Brain pericyte (primary cell): Measurements from ENCODE around the gene DLG2.
"Not testable (repeated sequence)": the region's sequence is repeated elsewhere in the genome, so short reads cannot be mapped to it uniquely, and the experiment has no call there.

Source experiments
- DNase-seq: peaks from one replicate; pipeline ENCODE4 v3.0.0-alpha.2; 2012; ENCODE audit warnings: low read depth, low spot score

Gene DLG2

GRCh38 chr11:83813296-83813695 is 1813.8 kb downstream of the DLG2 start:
- no peak for DNase-seq

- no peak for DNase-seq
These were observed 1817.9 kb downstream of the DLG2 start for GRCh38 chr11:83809274-83809673.

GRCh38 chr11:83801799-83802198 is 1825.3 kb downstream of the DLG2 start:
- DNase-seq = no peak

- DNase-seq = no peak
These were observed 1833.8 kb downstream of the DLG2 start for GRCh38 chr11:83793310-83793709.

GRCh38 chr11:83791557-83791956 is 1835.6 kb downstream of the DLG2 start:
- DNase-seq = no peak

GRCh38 chr11:83785942-83786341 is 1841.2 kb downstream of the DLG2 start:
- DNase-seq = no peak

GRCh38 chr11:83784419-83784818 is 1842.7 kb downstream of the DLG2 start:
- no peak for DNase-seq

- no peak for DNase-seq
These were observed 1844.8 kb downstream of the DLG2 start for GRCh38 chr11:83782329-83782728.

GRCh38 chr11:83779876-83780275 is 1847.3 kb downstream of the DLG2 start:
- no peak for DNase-seq

GRCh38 chr11:83778596-83778995 is 1848.5 kb downstream of the DLG2 start:
- DNase-seq = no peak

GRCh38 chr11:83773950-83774880 is 1852.9 kb downstream of the DLG2 start:
- no peak for DNase-seq

GRCh38 chr11:83768489-83768888 is 1858.7 kb downstream of the DLG2 start:
- no peak for DNase-seq

GRCh38 chr11:83766932-83767331 is 1860.2 kb downstream of the DLG2 start:
- DNase-seq = no peak

GRCh38 chr11:83764643-83765042 is 1862.5 kb downstream of the DLG2 start:
- DNase-seq = no peak

GRCh38 chr11:83760932-83761331 is 1866.2 kb downstream of the DLG2 start:
- no peak for DNase-seq

GRCh38 chr11:83759148-83759547 is 1868.0 kb downstream of the DLG2 start:
- no peak for DNase-seq

- DNase-seq = no peak
These were observed 1876.1 kb downstream of the DLG2 start for GRCh38 chr11:83751041-83751440.

GRCh38 chr11:83746921-83747585 is 1880.1 kb downstream of the DLG2 start:
- no peak for DNase-seq

- no peak for DNase-seq
These were observed 1882.4 kb downstream of the DLG2 start for GRCh38 chr11:83744620-83745192.

GRCh38 chr11:83736684-83737083 is 1890.5 kb downstream of the DLG2 start:
- no peak for DNase-seq

GRCh38 chr11:83734120-83734519 is 1893.0 kb downstream of the DLG2 start:
- no peak for DNase-seq

GRCh38 chr11:83731288-83731687 is 1895.9 kb downstream of the DLG2 start:
- not testable (repeated sequence) for DNase-seq

- no peak for DNase-seq
These were observed 1898.9 kb downstream of the DLG2 start for GRCh38 chr11:83728281-83728680.
